GM12878 (cell line): ENCODE data around the gene VSTM4. TPM values are rescaled to one million over a fixed set of nuclear protein-coding genes. Genes with fewer than 3 reads are reported as not detected.

ENCODE experiments used
- ATAC-seq: fragments of 200-7000 bp; cut with Tn5 transposase; 3 replicates; pipeline ENCODE4 v1.9.1; 2020; ENCODE audit warnings: mild to moderate bottlenecking, moderate library complexity
- BruUV-seq: library from RNA; stranded (reverse); fragments of 400-500 nt; replicated peaks from 2 replicates; lab custom pipeline; 2021; lab: Mats Ljungman, UMichigan
- CTCF ChIA-PET: fragments of 300-600 bp; sonication (Branson Sonifier 250); formaldehyde crosslinking; extraction: SDS; loops from one replicate; lab custom pipeline; 2021; ENCODE audit warnings: inconsistent platforms; lab: Yijun Ruan, JAX
- POLR2A ChIA-PET: fragments of 350-600 bp; formaldehyde crosslinking; extraction: SDS; loops from one replicate; lab custom pipeline; 2021; ENCODE audit warnings: inconsistent platforms; lab: Charles Lee
- RAD21 ChIA-PET: fragments of 300-600 bp; sonication (Branson Sonifier 250); formaldehyde crosslinking; loops from one replicate; lab custom pipeline; 2023; ENCODE audit warnings: antibody characterized with exemption; ENCODE audit not compliant: unreplicated experiment; lab: Charles Lee
- SMC1A ChIA-PET: fragments of 300-600 bp; sonication (Branson Sonifier 250); formaldehyde crosslinking; loops from one replicate; lab custom pipeline; 2023; ENCODE audit not compliant: unreplicated experiment, uncharacterized antibody; lab: Charles Lee
- DNase-seq: peaks from one replicate; pipeline ENCODE4 v3.0.0-alpha.2; 2011; ENCODE audit warnings: low read depth, low spot score
- FAIRE-seq: peaks from 3 replicates; lab custom pipeline; 2011; peaks lifted over from hg19 to GRCh38; lab: Jason Lieb, UNC
- H2AFZ ChIP-seq: 2 replicates; pipeline ENCODE4 v1.6.0; 2011; ENCODE audit warnings: low read depth, low read length, control low read depth; ENCODE audit not compliant: control insufficient read depth
- H3K27ac ChIP-seq: 2 replicates; pipeline ENCODE4 v1.5.1; 2011; ENCODE audit warnings: control low read depth; ENCODE audit not compliant: control insufficient read depth, insufficient read depth
- H3K27me3 ChIP-seq, 2 experiments: replicated peaks in 1 of 2; 2 replicates each; pipeline versions ENCODE4 v1.6.0 to v1.6.1; 2011; ENCODE audit warnings: low read length in 1 of 2; ENCODE audit not compliant: control insufficient read depth in 2 of 2, insufficient read depth in 2 of 2
- H3K36me3 ChIP-seq, 2 experiments: 2 replicates each; pipeline ENCODE4 v1.5.1; 2011; ENCODE audit warnings: low read length in 1 of 2; ENCODE audit not compliant: control insufficient read depth in 2 of 2, insufficient read depth in 2 of 2
- H3K4me1 ChIP-seq: 2 replicates; pipeline ENCODE4 v1.6.1; 2011; ENCODE audit warnings: mild to moderate bottlenecking, low read length, moderate library complexity, mixed read lengths; ENCODE audit not compliant: control insufficient read depth, insufficient read depth
- H3K4me2 ChIP-seq: 2 replicates; pipeline ENCODE4 v1.6.0; 2011; ENCODE audit warnings: control low read depth; ENCODE audit not compliant: control insufficient read depth, insufficient read depth
- H3K4me3 ChIP-seq: fragments of 200-600 bp; sonication (generic); 2 replicates; pipeline ENCODE4 v1.5.1; 2016
- H3K79me2 ChIP-seq: 2 replicates; pipeline ENCODE4 v1.6.0; 2011; ENCODE audit warnings: low read length; ENCODE audit not compliant: control insufficient read depth, insufficient read depth
- H3K9ac ChIP-seq: 2 replicates; pipeline ENCODE4 v1.8.0; 2011; ENCODE audit warnings: low read length, control low read depth, mixed read lengths; ENCODE audit not compliant: control insufficient read depth, insufficient read depth
- H3K9me3 ChIP-seq: replicated peaks from 3 replicates; pipeline ENCODE4 v1.5.1; 2011; ENCODE audit warnings: mild to moderate bottlenecking, low read length; ENCODE audit not compliant: control insufficient read depth, insufficient read depth
- H4K20me1 ChIP-seq: 2 replicates; pipeline ENCODE4 v1.6.0; 2011; ENCODE audit not compliant: control insufficient read depth, insufficient read depth
- E4F1 ChIP-seq: fragments of 450-650 bp; IDR thresholded peaks from 2 replicates; pipeline ENCODE4 v1.6.1; 2018; ENCODE audit warnings: borderline replicate concordance, mild to moderate bottlenecking; ENCODE audit not compliant: partially characterized antibody
- EGR1 ChIP-seq, 2 experiments: IDR thresholded peaks; 1 replicate in 1 of 2; 2 replicates in 1 of 2; pipeline ENCODE4 v1.6.1; 2011 to 2012; ENCODE audit warnings: low read depth in 2 of 2, low read length in 2 of 2, borderline replicate concordance in 1 of 2, mild to moderate bottlenecking in 1 of 2, moderate library complexity in 1 of 2
- EZH2 ChIP-seq: IDR thresholded peaks from 2 replicates; pipeline ENCODE4 v1.6.1; 2012; ENCODE audit warnings: low read depth, mild to moderate bottlenecking, control low read depth, inconsistent platforms, low read length, borderline replicate concordance; ENCODE audit not compliant: control insufficient read depth
- FOS ChIP-seq: IDR thresholded peaks from 3 replicates; pipeline ENCODE4 v1.6.1; 2011; ENCODE audit warnings: borderline replicate concordance; ENCODE audit not compliant: insufficient read length; ENCODE audit errors: extremely low read depth
- FOXM1 ChIP-seq: IDR thresholded peaks from 2 replicates; pipeline ENCODE4 v1.6.1; 2012; ENCODE audit warnings: low read depth, mild to moderate bottlenecking, inconsistent platforms, low read length, moderate library complexity
- MTA2 ChIP-seq: fragments of 450-650 bp; IDR thresholded peaks from 2 replicates; pipeline ENCODE4 v1.6.1; 2016; ENCODE audit warnings: low read depth, mild to moderate bottlenecking, moderate library complexity
- NRF1 ChIP-seq: conservative IDR thresholded peaks from 2 replicates; pipeline ENCODE4 v1.6.1; 2011; ENCODE audit warnings: mild to moderate bottlenecking, low read depth, low read length, improper control_type of control experiment
- PBX3 ChIP-seq: IDR thresholded peaks from 2 replicates; pipeline ENCODE4 v1.6.1; 2011; ENCODE audit warnings: mild to moderate bottlenecking, low read depth, low read length, moderate library complexity; ENCODE audit not compliant: insufficient replicate concordance
- RBBP5 ChIP-seq: fragments of 200-600 bp; sonication (generic); conservative IDR thresholded peaks from 2 replicates; pipeline ENCODE4 v1.6.1; 2016
- SREBF2 ChIP-seq: IDR thresholded peaks from 2 replicates; pipeline ENCODE4 v1.6.1; 2012; ENCODE audit warnings: mild to moderate bottlenecking, low read length
- WGBS: methylation state at CpG from one replicate; pipeline ENCODE4 v1.1.6; 2016; ENCODE audit warnings: low lambda C conversion rate; ENCODE audit not compliant: insufficient replicate concordance, insufficient coverage; ENCODE audit errors: missing lambda C conversion rate; 5-methylcytosine and 5-hydroxymethylcytosine counted together
- in situ Hi-C: fragments of 300-500 bp; cut with MboI; formaldehyde crosslinking; loops from 9 replicates; pipeline ENCODE4 v1.14.3; 2018; ENCODE audit warnings: mixed read lengths
- intact Hi-C: fragments of 100-400 bp; cut with micrococcal nuclease; formaldehyde crosslinking; loops from one replicate; pipeline ENCODE4 v1.14.2; 2022; ENCODE audit not compliant: unreplicated experiment
- polyA plus RNA-seq, 11 experiments: library from polyadenylated mRNA; depleted of rRNA in 4 of 11; unstranded in 6 of 11; stranded (reverse) in 5 of 11; fragments of >200 nt; fragmentation: Nextera tagmentation in 4 of 11; fragmentation: Illumina TruSeq in 1 of 11; extraction: Ambion mirVana in 4 of 11; extraction: Trizol in 1 of 11; gene quantifications; 1 replicate in 1 of 11; 2 replicates in 10 of 11; pipeline versions ENCODE4 v1.2.1 to v1.2.3, GENCODE V29; 2011 to 2016; ENCODE audit warnings: inconsistent platforms in 2 of 11, missing spikeins in 2 of 11, low read depth in 1 of 11
- total RNA-seq, 4 experiments: library from RNA; depleted of rRNA in 3 of 4; stranded (reverse); fragments of >200 nt in 3 of 4; fragmentation: Illumina TruSeq in 1 of 4; extraction: Trizol in 1 of 4; gene quantifications; 2 replicates each; pipeline versions ENCODE4 v1.2.1 to v1.2.3, GENCODE V29; 2013 to 2021
- TF ChIP-seq, protein P1 (sequence below): fragments of 450-650 bp; IDR thresholded peaks from 2 replicates; pipeline ENCODE4 v1.6.1; 2018; ENCODE audit warnings: mild to moderate bottlenecking, low read depth, moderate library complexity; ENCODE audit not compliant: partially characterized antibody
- TF ChIP-seq, protein P2 (sequence below): fragments of 450-650 bp; IDR thresholded peaks from 2 replicates; pipeline ENCODE4 v1.6.1; 2017; ENCODE audit warnings: borderline replicate concordance

VSTM4 gene
- total and polyA plus RNA-seq, 10 of the 15 experiments (the other 5 are each of a cell fraction or from before 2014, with no cell fraction given): 0.01 to 0.14 (median 0.02) TPM; not detected in 7

DNA sequence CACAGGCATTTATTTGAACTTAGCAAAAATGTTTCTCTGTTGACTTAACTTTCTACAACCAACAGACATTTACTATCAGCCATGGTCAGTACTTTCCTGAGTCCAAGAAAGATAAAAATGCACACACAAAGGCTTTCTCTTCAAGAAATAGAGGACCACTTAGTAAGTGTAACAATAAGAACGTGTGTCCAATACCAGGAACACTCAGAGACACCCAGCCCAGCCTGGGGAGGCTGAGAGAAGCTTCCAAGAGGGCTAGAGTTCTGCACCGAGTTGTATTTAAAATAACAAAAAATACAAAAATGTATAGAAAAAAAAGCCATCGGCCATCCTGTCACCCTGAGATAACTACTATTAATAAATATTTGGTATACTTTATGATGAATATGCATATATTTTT is 35.8 kb downstream of the VSTM4 start:
- ChIA-PET POLR2A (interaction anchor here (0.5 kb wide), 1 partner anchor 327 kb away, joined by 5 read pairs; no protein-coding TSS in a partner anchor), RAD21 (no interaction called here), CTCF (no interaction called here), SMC1A (interaction anchor here (1.9 kb wide), 1 partner anchor 28 kb away, joined by 4 read pairs; no protein-coding TSS in a partner anchor)
- in situ Hi-C loops: no loop called here
- ATAC-seq (no peak), FAIRE-seq (no peak), DNase-seq (no peak)
- intact Hi-C loops: no loop called here
- Histone ChIP-seq H3K9me3 (no peaks in the 10 kb centered on the region; the same call in 2 of the 3 replicates), H3K4me1 (peaks cover 12% of the 10 kb centered on the region), H3K27ac (no peak overlapping the region), H2AFZ (no peak overlapping the region), H3K79me2 (no peaks in the 10 kb centered on the region), H3K4me2 (no peak overlapping the region), H3K9ac (no peak overlapping the region), H3K27me3 (no peaks in the 10 kb centered on the region; a peak in 1 of 4 replicates), H4K20me1 (no peaks in the 10 kb centered on the region), H3K4me3 (no peak overlapping the region), H3K36me3 (no peaks in the 10 kb centered on the region)
- TF ChIP-seq, protein P1, sequence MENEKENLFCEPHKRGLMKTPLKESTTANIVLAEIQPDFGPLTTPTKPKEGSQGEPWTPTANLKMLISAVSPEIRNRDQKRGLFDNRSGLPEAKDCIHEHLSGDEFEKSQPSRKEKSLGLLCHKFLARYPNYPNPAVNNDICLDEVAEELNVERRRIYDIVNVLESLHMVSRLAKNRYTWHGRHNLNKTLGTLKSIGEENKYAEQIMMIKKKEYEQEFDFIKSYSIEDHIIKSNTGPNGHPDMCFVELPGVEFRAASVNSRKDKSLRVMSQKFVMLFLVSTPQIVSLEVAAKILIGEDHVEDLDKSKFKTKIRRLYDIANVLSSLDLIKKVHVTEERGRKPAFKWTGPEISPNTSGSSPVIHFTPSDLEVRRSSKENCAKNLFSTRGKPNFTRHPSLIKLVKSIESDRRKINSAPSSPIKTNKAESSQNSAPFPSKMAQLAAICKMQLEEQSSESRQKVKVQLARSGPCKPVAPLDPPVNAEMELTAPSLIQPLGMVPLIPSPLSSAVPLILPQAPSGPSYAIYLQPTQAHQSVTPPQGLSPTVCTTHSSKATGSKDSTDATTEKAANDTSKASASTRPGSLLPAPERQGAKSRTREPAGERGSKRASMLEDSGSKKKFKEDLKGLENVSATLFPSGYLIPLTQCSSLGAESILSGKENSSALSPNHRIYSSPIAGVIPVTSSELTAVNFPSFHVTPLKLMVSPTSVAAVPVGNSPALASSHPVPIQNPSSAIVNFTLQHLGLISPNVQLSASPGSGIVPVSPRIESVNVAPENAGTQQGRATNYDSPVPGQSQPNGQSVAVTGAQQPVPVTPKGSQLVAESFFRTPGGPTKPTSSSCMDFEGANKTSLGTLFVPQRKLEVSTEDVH: no peak
- TF ChIP-seq, protein P2, sequence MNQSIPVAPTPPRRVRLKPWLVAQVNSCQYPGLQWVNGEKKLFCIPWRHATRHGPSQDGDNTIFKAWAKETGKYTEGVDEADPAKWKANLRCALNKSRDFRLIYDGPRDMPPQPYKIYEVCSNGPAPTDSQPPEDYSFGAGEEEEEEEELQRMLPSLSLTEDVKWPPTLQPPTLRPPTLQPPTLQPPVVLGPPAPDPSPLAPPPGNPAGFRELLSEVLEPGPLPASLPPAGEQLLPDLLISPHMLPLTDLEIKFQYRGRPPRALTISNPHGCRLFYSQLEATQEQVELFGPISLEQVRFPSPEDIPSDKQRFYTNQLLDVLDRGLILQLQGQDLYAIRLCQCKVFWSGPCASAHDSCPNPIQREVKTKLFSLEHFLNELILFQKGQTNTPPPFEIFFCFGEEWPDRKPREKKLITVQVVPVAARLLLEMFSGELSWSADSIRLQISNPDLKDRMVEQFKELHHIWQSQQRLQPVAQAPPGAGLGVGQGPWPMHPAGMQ: no peak
- TF ChIP-seq EGR1 (IDR thresholded peaks at IDR 0.05; ENCODE audit: borderline replicate concordance in 1 of 2, low read depth in 2 of 2, low read length in 2 of 2) (no peak), PBX3 (no peak), FOS (no peak), FOXM1 (no peak), SREBF2 (no peak), EZH2 (no peak), MTA2 (no peak), NRF1 (no peak), E4F1 (no peak), RBBP5 (no peak)
- 23% methylated on average over 3 of the region's 3 CpGs for WGBS
- no TSS peak for BruUV-seq
